HG03354 (cell line): ENCODE results near the gene MFSD2A.
"Not testable (repeated sequence)": the region's sequence is repeated elsewhere in the genome, so short reads cannot be mapped to it uniquely, and the experiment has no call there.

Experiments used
- ATAC-seq: cut with Tn5 transposase; IDR thresholded peaks from one replicate; pipeline ENCODE4 v1.9.1; 2021; ENCODE audit warnings: mild to moderate bottlenecking; ENCODE audit not compliant: unreplicated experiment, poor library complexity, severe bottlenecking

The MFSD2A gene

DNA sequence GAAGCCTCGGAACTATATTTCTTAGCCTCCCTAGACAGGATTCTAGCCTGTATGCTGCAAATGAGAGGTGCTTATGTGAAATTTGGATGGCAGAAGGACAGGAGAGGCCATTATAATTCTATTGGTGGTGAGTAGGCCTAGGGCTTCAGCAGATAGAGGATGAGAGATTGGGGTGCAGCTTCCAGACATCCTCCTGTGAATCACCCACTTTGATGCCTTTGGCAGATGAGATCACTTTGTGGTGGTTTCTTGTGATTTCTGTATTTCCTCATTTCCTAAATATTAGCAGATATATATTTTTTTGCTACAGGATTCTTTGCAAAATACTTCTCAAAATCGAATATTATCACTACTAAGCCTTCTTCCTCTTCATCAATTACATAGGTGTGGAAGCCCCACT is 37.3 kb downstream of the MFSD2A start:
- no peak for ATAC-seq

DNA sequence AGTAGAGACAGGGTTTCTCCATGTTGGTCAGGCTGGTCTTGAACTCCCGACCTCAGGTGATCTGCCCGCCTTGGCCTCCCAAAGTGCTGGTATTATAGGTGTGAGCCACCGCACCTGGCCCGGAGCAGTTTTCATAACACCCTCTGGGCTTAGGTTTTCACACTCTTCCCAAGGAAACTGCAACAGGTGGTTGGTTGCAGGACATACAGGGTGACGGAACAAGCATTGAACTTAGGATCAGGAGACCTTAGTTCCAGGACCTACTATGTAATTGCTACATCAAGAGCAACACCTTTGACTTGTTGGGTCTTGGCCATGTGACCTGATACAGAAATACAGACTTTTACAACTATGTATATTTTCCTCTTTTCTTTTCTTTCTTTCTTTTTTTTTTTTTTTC is 37.9 kb downstream of the MFSD2A start:
- no peak for ATAC-seq

DNA sequence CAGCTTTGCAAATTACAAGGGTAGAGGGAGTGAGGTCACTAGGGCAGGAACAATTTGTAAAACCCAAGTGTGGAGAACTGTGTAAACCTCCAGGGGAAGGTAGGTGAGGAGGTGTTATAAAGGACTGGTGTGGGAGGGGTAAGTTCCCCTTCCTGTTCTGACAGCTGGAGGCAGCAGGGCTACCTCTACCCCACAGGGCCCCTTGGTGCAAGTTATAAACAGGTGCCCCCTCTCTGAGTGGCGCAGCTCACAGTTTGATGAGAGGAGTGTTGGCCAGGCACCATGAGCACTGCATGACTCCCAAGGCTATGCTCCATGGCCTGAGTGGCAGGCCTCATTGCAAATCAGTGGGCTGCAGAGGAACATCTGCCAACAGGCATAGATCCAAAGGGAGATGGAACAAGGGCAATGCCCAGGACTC is 41.0 kb downstream of the MFSD2A start:
- peak; percentile 69 for ATAC-seq

DNA sequence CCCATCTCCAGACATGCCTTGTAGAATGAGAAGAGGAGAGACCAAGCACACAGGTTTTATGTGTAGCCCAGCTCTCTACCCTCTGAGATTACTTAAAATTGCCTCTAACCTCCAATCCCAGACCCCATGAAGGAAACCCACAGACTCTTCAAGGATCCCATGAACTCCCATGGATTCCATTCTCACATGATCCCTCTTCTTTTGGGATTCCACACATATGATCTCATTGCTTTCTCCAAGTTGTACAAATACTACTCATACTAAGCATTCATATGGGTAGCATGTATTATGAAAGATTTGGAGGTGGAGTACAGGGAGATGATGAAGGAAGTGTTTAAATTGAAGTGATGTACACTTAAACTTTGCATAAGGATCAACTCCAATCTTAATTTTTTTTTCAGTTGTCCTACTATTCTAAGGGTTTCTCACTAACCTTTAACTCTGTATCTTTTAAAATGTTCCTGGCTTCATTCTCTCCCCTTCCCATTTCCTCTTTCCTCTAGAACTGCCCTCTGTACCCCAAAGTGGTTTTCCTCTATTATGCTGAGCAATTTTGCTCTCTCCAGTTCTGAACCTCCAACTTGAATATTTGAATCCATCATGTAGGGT is 41.6 kb downstream of the MFSD2A start:
- no peak for ATAC-seq

DNA sequence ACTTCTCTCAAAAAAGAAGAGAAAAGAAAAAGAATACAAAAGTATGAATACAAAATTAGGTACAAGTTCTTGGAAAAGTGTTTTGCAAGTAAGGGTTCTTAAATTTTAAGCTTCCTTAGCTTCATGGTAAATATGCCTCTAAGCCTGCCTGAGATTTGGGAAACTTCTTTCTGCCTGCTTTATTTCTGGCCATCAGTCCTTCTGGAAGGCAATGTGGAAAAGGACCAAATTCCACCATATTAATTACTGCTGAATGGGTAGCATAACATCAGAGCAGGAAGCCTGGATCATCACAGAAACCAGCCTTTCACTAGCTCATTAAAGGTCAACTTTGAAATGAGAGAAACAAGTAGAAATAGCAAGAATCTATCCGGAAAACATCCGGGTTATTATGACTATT is 46.5 kb downstream of the MFSD2A start:
- ATAC-seq, result no peak

DNA sequence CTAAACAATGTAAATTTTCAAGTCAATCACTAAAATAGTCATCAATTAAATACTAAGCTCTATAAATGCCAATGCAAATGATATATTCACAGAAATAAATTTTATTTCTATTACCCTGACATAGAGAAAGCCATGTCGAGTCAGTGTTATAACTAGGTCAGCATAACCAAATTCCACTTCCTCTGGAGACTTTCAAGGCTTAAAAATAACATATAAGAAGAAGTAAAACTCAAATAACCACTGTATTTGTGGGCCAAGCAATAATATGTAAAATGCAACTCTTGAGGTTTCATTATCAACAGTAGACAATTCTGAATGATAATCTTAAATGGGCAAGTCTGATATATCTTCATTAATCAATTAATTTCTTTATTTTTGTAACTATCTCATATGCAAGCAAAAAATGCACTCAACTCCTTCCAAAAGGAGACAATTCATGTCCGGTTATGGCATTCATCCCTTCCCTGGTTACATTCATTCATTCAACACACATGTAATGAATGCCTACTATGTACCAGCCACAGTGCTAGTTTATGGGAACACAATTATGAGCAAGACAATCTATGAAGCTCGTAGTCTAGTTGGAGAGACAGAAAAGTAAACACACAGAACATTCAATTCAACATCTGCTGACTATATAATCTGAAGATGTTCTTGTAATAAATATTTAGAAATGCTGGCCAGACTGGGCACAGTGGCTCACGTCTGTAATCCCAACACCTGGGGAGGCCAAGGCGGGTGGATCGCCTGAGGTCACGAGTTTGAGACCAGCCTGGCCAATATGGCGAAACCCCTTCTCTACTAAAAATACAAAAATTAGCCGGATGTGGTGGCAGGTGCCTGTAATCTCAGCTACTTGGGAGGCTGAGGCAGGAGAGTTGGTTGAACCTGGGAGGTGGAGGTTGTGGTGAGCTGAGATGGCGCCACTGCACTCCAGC is 48.5 kb downstream of the MFSD2A start:
- peak; percentile 78 for ATAC-seq

DNA sequence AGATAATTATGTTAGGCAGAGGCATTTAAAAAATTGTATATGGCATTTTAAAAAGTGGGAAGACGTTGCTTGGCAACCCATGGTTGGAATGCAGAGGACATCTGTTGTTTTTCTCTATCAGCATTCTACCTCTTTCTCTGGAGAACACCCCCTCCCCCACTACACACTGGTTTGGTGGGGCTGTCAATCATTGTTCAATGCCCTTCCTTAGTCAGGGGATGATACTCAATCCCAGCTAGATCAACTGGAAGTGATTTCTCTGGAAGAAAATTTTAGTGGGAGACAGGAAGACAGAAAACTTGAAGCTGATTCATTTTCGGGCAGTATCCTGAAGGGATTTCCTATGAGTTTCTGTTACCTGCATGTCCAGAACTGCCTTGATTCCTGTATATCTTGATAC is 49.9 kb downstream of the MFSD2A start:
- no peak for ATAC-seq

DNA sequence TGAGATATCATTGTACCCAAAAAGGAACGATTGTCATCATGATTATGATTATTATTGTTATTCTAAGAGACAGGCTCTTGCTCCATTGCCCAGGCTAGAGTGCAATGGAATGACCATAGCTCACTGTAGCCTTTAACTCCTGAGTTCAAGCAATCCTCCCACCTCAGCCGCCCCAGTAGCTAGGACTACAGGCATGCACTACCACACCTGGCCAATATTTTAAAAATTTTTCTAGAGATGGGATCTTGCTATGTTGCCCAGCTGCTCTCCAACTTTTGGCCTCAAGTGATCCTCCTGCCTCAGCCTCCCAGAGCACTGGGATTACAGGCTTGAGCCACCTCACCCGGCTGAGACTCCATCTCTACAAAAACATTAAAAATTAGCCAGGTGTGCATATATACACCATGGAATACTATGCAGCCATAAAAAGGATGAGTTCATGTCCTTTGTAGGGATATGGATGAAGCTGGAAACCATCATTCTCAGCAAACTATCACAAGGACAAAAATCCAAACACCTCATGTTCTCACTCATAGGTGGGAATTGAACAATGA is 52.6 kb downstream of the MFSD2A start:
- not testable (repeated sequence) for ATAC-seq

DNA sequence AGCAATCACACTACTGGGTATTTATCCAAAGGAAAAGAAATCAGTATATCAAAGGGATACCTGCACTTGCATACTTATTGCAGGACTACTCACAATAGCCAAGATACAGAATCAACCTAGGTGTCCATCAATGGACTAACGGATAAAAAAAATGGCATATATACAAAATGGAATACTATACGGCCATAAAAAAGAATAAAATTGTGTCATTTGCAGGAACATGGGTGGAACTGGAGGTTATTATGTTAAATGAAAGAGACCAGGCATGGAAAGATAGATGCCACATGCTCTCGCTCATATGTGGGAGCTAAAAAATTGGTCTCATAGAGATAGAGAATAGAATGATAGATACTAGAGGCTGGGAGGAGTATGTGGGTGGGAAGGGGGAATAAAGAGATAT is 56.3 kb downstream of the MFSD2A start:
- no peak for ATAC-seq

DNA sequence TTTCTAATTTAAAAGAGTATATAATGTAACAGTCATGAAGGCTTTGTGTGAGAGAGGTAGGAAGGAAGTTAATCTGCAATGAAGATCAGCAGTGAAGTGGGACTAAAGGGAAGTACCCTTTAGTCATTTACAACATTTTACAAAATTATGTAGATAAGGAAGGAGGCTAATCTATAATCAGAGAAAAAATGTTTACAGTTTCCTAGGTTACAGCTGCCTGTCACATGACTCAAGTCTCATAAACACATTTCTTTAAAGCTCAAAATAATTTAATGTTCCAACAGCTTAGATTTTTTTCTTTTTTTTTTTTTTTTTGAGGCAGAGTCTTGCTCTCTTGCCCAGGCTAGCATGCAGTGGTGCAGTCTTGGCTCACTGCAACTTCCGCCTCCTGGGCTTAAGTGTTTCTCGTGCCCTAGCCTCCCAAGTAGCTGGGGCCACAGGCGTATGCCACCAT is 59.3 kb downstream of the MFSD2A start:
- ATAC-seq, result no peak

DNA sequence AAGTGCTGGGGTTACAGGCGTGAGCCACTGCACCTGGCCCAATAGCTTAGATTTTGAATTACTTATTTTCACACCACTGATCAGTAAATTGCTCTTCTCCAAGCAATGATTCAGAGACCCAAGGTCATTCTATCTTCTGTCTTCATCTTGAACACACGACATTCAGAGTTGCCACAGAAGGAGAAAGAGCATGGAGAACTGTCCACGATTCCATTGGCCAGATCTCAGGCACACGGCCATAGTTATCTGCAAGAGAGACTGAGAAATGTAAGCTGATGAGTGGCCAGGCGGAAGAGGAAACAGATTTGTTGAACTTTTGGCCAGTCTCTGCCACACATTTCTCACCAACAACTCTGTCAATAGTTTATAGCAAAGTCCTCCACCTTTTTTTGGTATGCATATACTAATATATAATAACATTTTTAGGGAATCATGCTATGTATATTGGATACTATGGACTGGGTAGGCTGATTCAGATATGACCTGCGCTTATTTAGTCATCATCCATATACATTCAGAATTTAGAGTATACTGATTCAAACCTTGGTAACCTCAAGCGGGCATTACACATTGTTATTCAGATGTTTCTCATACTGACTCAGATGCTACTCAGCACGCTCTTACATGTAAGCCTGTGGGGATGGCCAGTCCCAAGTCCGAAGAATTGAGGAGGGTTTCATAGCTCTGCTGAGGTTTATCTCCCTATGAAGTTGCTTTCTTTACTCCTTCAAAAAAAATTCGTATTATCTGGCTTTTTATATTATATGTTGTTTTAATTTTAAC is 60.1 kb downstream of the MFSD2A start:
- no peak for ATAC-seq

DNA sequence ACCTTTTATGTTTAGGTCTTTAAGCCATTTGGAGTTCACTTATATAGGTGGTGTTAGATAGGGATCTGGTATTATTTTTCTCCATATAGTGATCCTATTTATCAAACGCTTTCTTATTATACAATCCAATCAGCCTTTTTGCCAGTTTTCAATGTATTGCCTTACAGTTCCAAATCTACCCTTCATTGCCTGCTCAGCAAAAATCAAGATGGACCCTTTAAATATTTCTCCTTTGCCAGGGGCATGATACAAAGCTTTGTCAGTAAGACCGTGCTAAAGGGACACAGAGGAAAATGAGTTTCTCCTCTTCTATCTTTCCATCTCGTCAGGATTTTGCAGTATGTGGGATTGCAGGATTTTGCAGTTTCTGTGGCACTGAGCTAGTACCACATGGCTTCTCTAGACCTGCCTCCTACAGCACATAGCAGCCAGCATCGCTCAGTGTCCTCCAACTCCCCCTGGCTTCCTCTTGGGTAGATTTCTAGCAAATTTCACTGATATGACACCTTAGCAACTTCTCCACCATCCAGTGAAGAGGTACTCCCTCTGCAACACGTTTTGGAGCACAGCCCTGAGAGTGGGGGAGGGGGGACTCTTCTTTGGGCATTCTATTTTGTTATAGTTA is 63.1 kb downstream of the MFSD2A start:
- ATAC-seq, result no peak
